ENCODE data around the gene ANO1. TPM values are rescaled to one million over a fixed set of nuclear protein-coding genes. Genes with fewer than 3 reads are reported as not detected.

ANO1 gene
- total RNA-seq, 1 donor from 2014 or later, result 9.1 TPM

DNA sequence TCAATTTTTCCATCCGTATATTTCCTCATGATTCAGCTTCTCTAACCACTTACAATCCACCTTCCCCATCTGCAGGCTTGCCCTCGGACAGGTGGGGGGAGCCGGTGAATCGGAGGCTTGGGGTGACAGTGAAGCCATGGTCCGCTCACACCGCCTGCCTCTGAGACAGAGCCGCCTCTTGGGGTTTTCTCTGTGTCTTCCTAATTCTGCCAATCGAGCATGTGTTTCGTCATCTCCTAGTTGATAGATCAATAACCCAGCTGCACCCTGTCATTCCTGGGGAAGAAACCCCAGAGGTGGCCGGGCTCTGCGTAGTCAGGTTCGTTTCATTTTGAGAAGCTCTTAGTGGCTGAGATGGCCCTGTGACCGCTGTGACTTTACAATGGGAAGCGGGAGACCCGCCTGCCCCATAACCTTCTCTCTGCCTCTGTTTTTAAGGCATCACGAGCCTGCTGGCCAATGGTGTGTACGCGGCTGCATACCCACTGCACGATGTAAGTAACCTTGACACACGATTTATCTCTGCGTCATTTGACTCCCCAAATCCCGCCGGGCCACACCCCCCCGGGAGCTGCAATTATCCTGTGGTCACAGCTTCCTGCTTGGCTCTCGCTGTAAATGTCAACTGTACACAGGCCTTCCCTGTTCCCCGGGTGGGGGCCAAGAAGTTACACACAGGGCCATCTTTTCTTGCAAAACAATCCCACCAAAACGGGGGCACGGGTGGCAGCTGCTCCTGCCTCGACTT lies 33.3 kb downstream of the ANO1 start:
- H3K4me1 Mint-ChIP-seq (ENCODE audit: low read depth), result peaks cover 9% of the 10 kb centered on the region
- H3K27ac Mint-ChIP-seq, result no peak overlapping the region
- H3K36me3 Mint-ChIP-seq (ENCODE audit: insufficient read depth), result no peaks in the 10 kb centered on the region
- no peak for DNase-seq (ENCODE audit: low spot score, unreplicated experiment)
- H3K4me3 Mint-ChIP-seq (ENCODE audit: low read depth), result no peak overlapping the region
- H3K9me3 Mint-ChIP-seq (ENCODE audit: low read depth), result no peaks in the 10 kb centered on the region
- TF ChIP-seq, protein P1, sequence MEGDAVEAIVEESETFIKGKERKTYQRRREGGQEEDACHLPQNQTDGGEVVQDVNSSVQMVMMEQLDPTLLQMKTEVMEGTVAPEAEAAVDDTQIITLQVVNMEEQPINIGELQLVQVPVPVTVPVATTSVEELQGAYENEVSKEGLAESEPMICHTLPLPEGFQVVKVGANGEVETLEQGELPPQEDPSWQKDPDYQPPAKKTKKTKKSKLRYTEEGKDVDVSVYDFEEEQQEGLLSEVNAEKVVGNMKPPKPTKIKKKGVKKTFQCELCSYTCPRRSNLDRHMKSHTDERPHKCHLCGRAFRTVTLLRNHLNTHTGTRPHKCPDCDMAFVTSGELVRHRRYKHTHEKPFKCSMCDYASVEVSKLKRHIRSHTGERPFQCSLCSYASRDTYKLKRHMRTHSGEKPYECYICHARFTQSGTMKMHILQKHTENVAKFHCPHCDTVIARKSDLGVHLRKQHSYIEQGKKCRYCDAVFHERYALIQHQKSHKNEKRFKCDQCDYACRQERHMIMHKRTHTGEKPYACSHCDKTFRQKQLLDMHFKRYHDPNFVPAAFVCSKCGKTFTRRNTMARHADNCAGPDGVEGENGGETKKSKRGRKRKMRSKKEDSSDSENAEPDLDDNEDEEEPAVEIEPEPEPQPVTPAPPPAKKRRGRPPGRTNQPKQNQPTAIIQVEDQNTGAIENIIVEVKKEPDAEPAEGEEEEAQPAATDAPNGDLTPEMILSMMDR (IDR thresholded peaks at IDR 0.05; ENCODE audit: unreplicated experiment), result no peak
- H3K27me3 Mint-ChIP-seq, result peaks cover 28% of the 10 kb centered on the region

DNA sequence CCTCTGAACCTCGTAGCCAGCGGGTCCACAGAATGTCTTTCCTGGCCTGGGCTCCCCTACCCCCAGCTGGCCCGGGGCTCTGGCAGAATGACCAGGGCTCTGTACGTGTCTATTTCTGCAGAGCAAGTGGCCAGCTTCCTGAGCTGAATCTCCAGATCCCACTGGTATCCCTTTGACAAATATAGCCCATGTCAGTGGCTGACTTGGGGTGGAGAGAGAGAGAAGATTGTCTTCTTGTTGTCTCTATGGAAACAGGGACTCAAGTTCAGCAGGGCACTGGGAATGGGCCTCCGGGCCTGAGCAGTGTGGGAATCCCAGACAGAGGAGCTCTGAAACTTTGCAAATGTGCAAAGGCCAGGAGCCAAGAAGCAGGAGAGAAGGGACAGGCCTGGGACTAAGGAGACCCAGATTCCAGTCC lies 33.9 kb downstream of the ANO1 start:
- Mint-ChIP-seq H3K9me3 (ENCODE audit: low read depth) (no peaks in the 10 kb centered on the region), H3K36me3 (ENCODE audit: insufficient read depth) (no peaks in the 10 kb centered on the region), H3K4me3 (ENCODE audit: low read depth) (no peak overlapping the region), H3K27ac (no peak overlapping the region), H3K27me3 (peaks cover 24% of the 10 kb centered on the region), H3K4me1 (ENCODE audit: low read depth) (peaks cover 9% of the 10 kb centered on the region)
- TF ChIP-seq, protein P1 (IDR thresholded peaks at IDR 0.05; ENCODE audit: unreplicated experiment), result no peak
- no peak for DNase-seq (ENCODE audit: low spot score, unreplicated experiment)

- H3K4me3 Mint-ChIP-seq (ENCODE audit: low read depth), result no peak overlapping the region
- TF ChIP-seq, protein P1 (IDR thresholded peaks at IDR 0.05; ENCODE audit: unreplicated experiment), result no peak
- H3K27me3 Mint-ChIP-seq, result peaks cover 16% of the 10 kb centered on the region
- H3K27ac Mint-ChIP-seq, result no peak overlapping the region
- no peaks in the 10 kb centered on the region for H3K9me3 Mint-ChIP-seq (ENCODE audit: low read depth)
- H3K4me1 Mint-ChIP-seq (ENCODE audit: low read depth), result peaks cover 9% of the 10 kb centered on the region
- no peak for DNase-seq (ENCODE audit: low spot score, unreplicated experiment)
- H3K36me3 Mint-ChIP-seq (ENCODE audit: insufficient read depth), result no peaks in the 10 kb centered on the region
These were observed 35.7 kb downstream of the ANO1 start for GRCh38 chr11:70113801-70114200.

DNA sequence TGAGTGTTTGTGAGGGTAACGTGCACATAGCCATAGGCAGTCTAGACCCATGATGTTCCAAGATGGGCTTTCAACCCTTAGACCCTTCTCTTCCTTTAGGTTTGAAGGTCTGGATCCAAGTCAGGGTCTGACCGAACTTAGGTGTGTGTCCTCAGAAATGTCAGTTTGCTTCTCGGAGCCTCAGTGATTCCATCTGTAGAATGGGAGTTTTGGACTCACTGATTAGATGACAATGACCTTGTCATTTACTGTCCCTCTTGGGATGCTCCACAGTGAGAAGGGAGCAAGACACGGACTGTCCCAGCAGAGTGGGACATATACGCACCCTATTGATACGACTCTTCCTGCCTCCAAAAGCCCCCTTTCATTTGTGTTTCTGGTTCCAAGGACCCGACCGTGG lies 37.7 kb downstream of the ANO1 start:
- Mint-ChIP-seq H3K9me3 (ENCODE audit: low read depth) (peaks cover 3% of the 10 kb centered on the region), H3K27ac (no peak overlapping the region), H3K27me3 (peaks cover 15% of the 10 kb centered on the region), H3K36me3 (ENCODE audit: insufficient read depth) (no peaks in the 10 kb centered on the region), H3K4me3 (ENCODE audit: low read depth) (no peak overlapping the region), H3K4me1 (ENCODE audit: low read depth) (peaks cover 9% of the 10 kb centered on the region)
- no peak for DNase-seq (ENCODE audit: low spot score, unreplicated experiment)
- TF ChIP-seq, protein P1 (IDR thresholded peaks at IDR 0.05; ENCODE audit: unreplicated experiment), result no peak

DNA sequence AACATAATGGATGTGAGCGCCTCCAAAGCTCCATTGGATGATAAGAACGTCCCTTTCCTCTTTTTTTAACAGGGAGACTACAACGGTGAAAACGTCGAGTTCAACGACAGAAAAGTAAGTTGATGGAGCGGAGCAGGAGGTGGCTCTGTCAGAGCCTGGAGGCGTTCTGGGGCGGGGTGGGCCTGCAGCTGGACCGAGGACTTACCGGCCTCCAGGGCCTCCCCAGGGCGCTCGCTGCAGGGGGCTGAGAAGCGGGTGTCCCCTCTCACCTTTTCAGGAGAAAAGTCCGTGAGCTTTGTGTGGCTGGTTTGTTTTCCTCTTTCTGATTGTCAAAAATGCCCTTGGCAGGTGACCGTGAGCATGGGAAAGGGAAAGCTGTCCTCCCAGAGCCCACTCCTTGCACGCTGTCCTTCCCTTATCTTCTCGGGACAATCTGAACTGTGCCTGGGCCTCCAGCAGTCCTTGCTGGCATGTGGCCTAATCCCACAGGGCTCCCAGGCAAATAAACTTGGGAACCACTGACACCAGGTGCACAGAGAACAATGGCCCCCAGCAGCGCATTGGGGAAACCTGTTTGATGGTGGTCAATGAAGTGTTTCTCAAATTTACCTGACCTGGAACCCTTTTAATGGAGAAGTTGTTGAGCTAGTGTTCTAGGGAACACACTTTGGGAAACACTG lies 38.4 kb downstream of the ANO1 start:
- peaks cover 3% of the 10 kb centered on the region for H3K9me3 Mint-ChIP-seq (ENCODE audit: low read depth)
- H3K4me1 Mint-ChIP-seq (ENCODE audit: low read depth), result peaks cover 6% of the 10 kb centered on the region
- no peaks in the 10 kb centered on the region for H3K36me3 Mint-ChIP-seq (ENCODE audit: insufficient read depth)
- H3K4me3 Mint-ChIP-seq (ENCODE audit: low read depth), result no peak overlapping the region
- no peak overlapping the region for H3K27ac Mint-ChIP-seq
- H3K27me3 Mint-ChIP-seq, result peaks cover 13% of the 10 kb centered on the region
- no peak for DNase-seq (ENCODE audit: low spot score, unreplicated experiment)
- TF ChIP-seq, protein P1 (IDR thresholded peaks at IDR 0.05; ENCODE audit: unreplicated experiment), result no peak

Measured in progenitor cell of endocrine pancreas (in vitro differentiated cells).